ENCODE measurements around the gene UPK3A.

GRCh38 chr22:45268958-45269844, 15.5 kb upstream of the UPK3A start:
- TF ChIP-seq HDAC2 (IDR thresholded peaks at IDR 0.05; ENCODE audit: borderline replicate concordance in 1 of 2, low read depth in 2 of 2, low read length in 2 of 2): no peak; a peak in 1 of 4 replicates
- no peak for TF ChIP-seq EZH2 (IDR thresholded peaks at IDR 0.05; ENCODE audit: low read depth, low read length, severe bottlenecking)
- TF ChIP-seq RFX5 (IDR thresholded peaks at IDR 0.05; ENCODE audit: borderline replicate concordance, low read depth, low read length): no peak
- TF ChIP-seq CTCF (IDR thresholded peaks at IDR 0.05; ENCODE audit: control extremely low read depth in 1 of 3, insufficient read depth in 1 of 3, low read depth in 1 of 3, low read length in 3 of 3): peak; percentile 72 to 93 (median 90)
- TF ChIP-seq EP300 (IDR thresholded peaks at IDR 0.05; ENCODE audit: borderline replicate concordance in 1 of 2, low read depth in 2 of 2, low read length in 2 of 2): no peak
- TF ChIP-seq ATF3 (IDR thresholded peaks at IDR 0.05; ENCODE audit: insufficient read depth, low read depth, low read length): no peak
- TF ChIP-seq POLR2A (IDR thresholded peaks at IDR 0.05; ENCODE audit: control extremely low read depth in 1 of 2, low read depth in 2 of 2, low read length in 2 of 2): no peak
